ENCODE data around the gene PPARD. TPM values are rescaled to one million over a fixed set of nuclear protein-coding genes. Genes with fewer than 3 reads are reported as not detected.

PPARD gene
- total RNA-seq, 1 donor from 2014 or later: 4.9 TPM

- Histone ChIP-seq H3K27ac (no peak overlapping the region), H3K27me3 (no peaks in the 10 kb centered on the region), H3K9me3 (ENCODE audit: low read depth) (no peaks in the 10 kb centered on the region), H4K20me1 (ENCODE audit: low read depth) (no peaks in the 10 kb centered on the region), H3K9ac (no peak overlapping the region), H3K4me3 (no peak overlapping the region), H3K4me2 (no peak overlapping the region), H3K79me2 (ENCODE audit: low read depth) (no peaks in the 10 kb centered on the region), H3K36me3 (no peaks in the 10 kb centered on the region), H3K4me1 (no peaks in the 10 kb centered on the region), H2AFZ (replicated peaks) (no peak overlapping the region), H3F3A (ENCODE audit: low read depth) (no peaks in the 10 kb centered on the region)
- Mint-ChIP-seq H3K4me3 (no peak overlapping the region), H3K36me3 (peaks cover 5% of the 10 kb centered on the region), H3K9me3 (no peaks in the 10 kb centered on the region), H3K4me1 (peaks cover 6% of the 10 kb centered on the region), H3K27me3 (ENCODE audit: insufficient read depth, low read depth) (peaks cover 6% of the 10 kb centered on the region), H3K27ac (no peak overlapping the region)
- DNase-seq (ENCODE audit: low spot score): no peak
- no peak for TF ChIP-seq CTCF (IDR thresholded peaks at IDR 0.05)
- no peak for TF ChIP-seq EZH2 (IDR thresholded peaks at IDR 0.05)
- no peak for TF ChIP-seq EZH2phosphoT487 (IDR thresholded peaks at IDR 0.05)
Observed at GRCh38 chr6:35372633-35373032, 30.3 kb downstream of the PPARD start.

GRCh38 chr6:35376281-35376680 lies 33.9 kb downstream of the PPARD start:
- no peak overlapping the region for H2AFZ ChIP-seq (replicated peaks)
- no peak overlapping the region for H3K27ac Mint-ChIP-seq
- peaks cover 5% of the 10 kb centered on the region for H3K27me3 Mint-ChIP-seq (ENCODE audit: insufficient read depth, low read depth)
- no peak overlapping the region for H3K4me3 Mint-ChIP-seq
- DNase-seq (ENCODE audit: low spot score): no peak
- TF ChIP-seq CTCF (IDR thresholded peaks at IDR 0.05) (no peak), EZH2phosphoT487 (IDR thresholded peaks at IDR 0.05) (no peak), EZH2 (IDR thresholded peaks at IDR 0.05) (no peak)
- no peak overlapping the region for H3K4me2 ChIP-seq
- H4K20me1 ChIP-seq (ENCODE audit: low read depth): no peaks in the 10 kb centered on the region
- no peak overlapping the region for H3K4me3 ChIP-seq
- no peaks in the 10 kb centered on the region for H3K9me3 Mint-ChIP-seq
- no peaks in the 10 kb centered on the region for H3K9me3 ChIP-seq (ENCODE audit: low read depth)
- H3K27ac ChIP-seq: no peak overlapping the region
- peaks cover 3% of the 10 kb centered on the region for H3K36me3 Mint-ChIP-seq
- H3K27me3 ChIP-seq: no peaks in the 10 kb centered on the region
- H3K9ac ChIP-seq: no peak overlapping the region
- H3F3A ChIP-seq (ENCODE audit: low read depth): no peaks in the 10 kb centered on the region
- H3K4me1 ChIP-seq: no peaks in the 10 kb centered on the region
- no peaks in the 10 kb centered on the region for H3K79me2 ChIP-seq (ENCODE audit: low read depth)
- peaks cover under 1% of the 10 kb centered on the region for H3K4me1 Mint-ChIP-seq
- no peaks in the 10 kb centered on the region for H3K36me3 ChIP-seq

GRCh38 chr6:35377002-35377401 lies 34.6 kb downstream of the PPARD start:
- Histone ChIP-seq H3K27me3 (no peaks in the 10 kb centered on the region), H3K4me3 (no peak overlapping the region), H3K9ac (no peak overlapping the region), H3K9me3 (ENCODE audit: low read depth) (no peaks in the 10 kb centered on the region), H4K20me1 (ENCODE audit: low read depth) (no peaks in the 10 kb centered on the region), H3K4me1 (no peaks in the 10 kb centered on the region), H3K4me2 (no peak overlapping the region), H3F3A (ENCODE audit: low read depth) (no peaks in the 10 kb centered on the region), H3K27ac (no peak overlapping the region), H3K36me3 (no peaks in the 10 kb centered on the region), H3K79me2 (ENCODE audit: low read depth) (no peaks in the 10 kb centered on the region), H2AFZ (replicated peaks) (no peak overlapping the region)
- Mint-ChIP-seq H3K36me3 (peaks cover 6% of the 10 kb centered on the region), H3K9me3 (no peaks in the 10 kb centered on the region), H3K27ac (no peak overlapping the region), H3K4me3 (no peak overlapping the region), H3K4me1 (no peaks in the 10 kb centered on the region), H3K27me3 (ENCODE audit: insufficient read depth, low read depth) (peaks cover 5% of the 10 kb centered on the region)
- no peak for TF ChIP-seq EZH2 (IDR thresholded peaks at IDR 0.05)
- TF ChIP-seq EZH2phosphoT487 (IDR thresholded peaks at IDR 0.05): no peak
- no peak for TF ChIP-seq CTCF (IDR thresholded peaks at IDR 0.05)
- no peak for DNase-seq (ENCODE audit: low spot score)
